ENCODE data around the gene ZNF618.

- no peak for TF ChIP-seq CTCF (conservative IDR thresholded peaks at IDR 0.05; ENCODE audit: low read length)
- no peak for TF ChIP-seq EZH2phosphoT487 (IDR thresholded peaks at IDR 0.05; ENCODE audit: borderline replicate concordance)
These were observed 175.2 kb downstream of the ZNF618 start for GRCh38 chr9:114051281-114051680.
